KBM-7 (cell line): ENCODE results near the gene MYPOP.

ENCODE experiments used
- DNase-seq: peaks from one replicate; pipeline ENCODE4 v3.0.0-alpha.2; 2015
- in situ Hi-C: fragments of 300-500 bp; cut with MboI; formaldehyde crosslinking; loops from 2 replicates; pipeline ENCODE4 v1.14.3; 2020; ENCODE audit warnings: low sequenced_read_pairs, low pct_unique_long_range_greater_than_20kb, mixed read lengths

Gene MYPOP

DNA sequence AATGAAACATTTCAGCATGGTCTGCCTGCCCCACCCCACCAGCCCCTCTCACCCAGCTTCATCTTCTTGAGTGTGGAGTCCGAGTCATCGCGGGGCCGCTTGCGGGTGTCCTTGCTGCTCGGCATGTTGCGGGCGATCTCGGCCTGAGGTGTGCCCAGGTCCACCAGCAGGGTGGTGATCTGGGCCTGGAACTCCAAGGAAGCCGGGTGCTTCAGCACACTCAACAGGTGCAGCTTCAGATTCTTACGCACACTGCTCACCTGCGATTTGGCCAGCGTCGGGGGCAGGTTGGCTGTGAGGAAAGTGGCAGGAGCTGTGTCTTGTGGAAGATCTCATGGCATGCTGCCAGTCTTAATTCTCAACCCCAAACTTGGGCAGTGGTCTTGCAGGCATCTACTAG lies 60.2 kb downstream of the MYPOP start:
- in situ Hi-C loops: no loop called here
- DNase-seq: no peak
